ENCODE data around the gene CDH3. TPM values are rescaled to one million over a fixed set of nuclear protein-coding genes. Genes with fewer than 3 reads are reported as not detected.

The CDH3 gene
- total and polyA plus RNA-seq, 2 of the 13 experiments (the other 11 are each of a cell fraction or from before 2014, with no cell fraction given), result 0.11 TPM; not detected in 1

GRCh38 chr16:68737046-68737729, 92.1 kb downstream of the CDH3 start, which contains the start of gene CDH1 (continued):
- TF ChIP-seq ZNF317 (CRISPR knock-in tag; IDR thresholded peaks at IDR 0.05), result no peak
- no peak for TF ChIP-seq CCDC6 (CRISPR knock-in tag; IDR thresholded peaks at IDR 0.05)

- intact Hi-C loops (cut with micrococcal nuclease; ENCODE audit: unreplicated experiment), result loop anchor here (1.0 to 5.0 kb wide), 2 partner anchors 302 to 1766 kb away; no protein-coding TSS in a partner anchor
- BruUV-seq (replicated peaks), result no TSS peak
- DNase-seq (ENCODE audit: low spot score), result no peak
- POLR2A ChIA-PET, result interaction anchor here (1.2 to 7.0 kb wide), 2 partner anchors 40 to 54 kb away, joined by 3 to 134 read pairs; no protein-coding TSS in a partner anchor
- Histone ChIP-seq H4K20me1 (ENCODE audit: insufficient read depth, low read length) (no peaks in the 10 kb centered on the region), H3K9me3 (ENCODE audit: low read length) (no peaks in the 10 kb centered on the region), H3K9ac (ENCODE audit: insufficient read depth, low read depth, low read length) (peak overlapping the region; percentile 62), H3K4me2 (ENCODE audit: low read depth, low read length) (peak overlapping the region; percentile 86), H3K27me3 (ENCODE audit: control insufficient read depth in 1 of 2, insufficient read depth in 2 of 2, low read length in 2 of 2) (peaks cover 1 to 26% of the 10 kb centered on the region in 2 experiments; a peak in 3 of 5 replicates), H3K79me2 (ENCODE audit: insufficient read depth, low read length) (no peaks in the 10 kb centered on the region), H3K4me3 (replicated peaks in 1 of 3; ENCODE audit: insufficient read depth in 1 of 3, low read depth in 2 of 3, low read length in 3 of 3) (peak overlapping the region; percentile 48 to 78 (median 60)), H2AFZ (ENCODE audit: low read length) (no peak overlapping the region), H3K27ac (ENCODE audit: extremely low read length, insufficient read depth, low read length) (peak overlapping the region; percentile 35), H3K36me3 (replicated peaks in 1 of 2; ENCODE audit: control insufficient read depth in 1 of 2, insufficient read depth in 2 of 2, low read length in 2 of 2) (no peaks in the 10 kb centered on the region), H3K4me1 (ENCODE audit: insufficient read depth, low read length) (peaks cover 91% of the 10 kb centered on the region)
- CTCF ChIA-PET (ENCODE audit: low intra/inter-chr PET ratio, low total read pairs), result interaction anchor here (1.2 kb wide), 1 partner anchor 62 kb away, joined by 4 read pairs; no protein-coding TSS in a partner anchor
- no peak for FAIRE-seq
- ATAC-seq, result peak; percentile 35
- under 1% methylated on average over 39 of the region's 58 CpGs for WGBS (ENCODE audit: low lambda C conversion rate)
- in situ Hi-C loops (cut with HindIII; ENCODE audit: extremely low pct_ligation_motif_present, low pct_unique_long_range_greater_than_20kb), result no loop called here
- TF ChIP-seq HNRNPK (IDR thresholded peaks at IDR 0.05; ENCODE audit: low read depth, low read length, poor library complexity, severe bottlenecking) (no peak), EZH2 (conservative IDR thresholded peaks at IDR 0.05; ENCODE audit: low read depth, low read length) (no peak), ZBTB1 (CRISPR knock-in tag; IDR thresholded peaks at IDR 0.05; ENCODE audit: borderline replicate concordance) (no peak), KDM1A (CRISPR knock-in tag; IDR thresholded peaks at IDR 0.05) (no peak), CREBL2 (CRISPR knock-in tag; IDR thresholded peaks at IDR 0.05; ENCODE audit: borderline replicate concordance) (no peak), SCMH1 (CRISPR knock-in tag; IDR thresholded peaks at IDR 0.05; ENCODE audit: borderline replicate concordance) (no peak), ZNF224 (CRISPR knock-in tag; IDR thresholded peaks at IDR 0.05) (no peak), TFE3 (CRISPR knock-in tag; IDR thresholded peaks at IDR 0.05) (no peak), TEAD2 (CRISPR knock-in tag; IDR thresholded peaks at IDR 0.05) (no peak), WIZ (CRISPR knock-in tag; IDR thresholded peaks at IDR 0.05) (no peak), ONECUT2 (CRISPR knock-in tag; IDR thresholded peaks at IDR 0.05) (no peak), TARDBP (CRISPR knock-in tag; IDR thresholded peaks at IDR 0.05) (no peak), ZBTB38 (CRISPR knock-in tag; IDR thresholded peaks at IDR 0.05) (peak; percentile 70), SMAD3 (CRISPR knock-in tag; IDR thresholded peaks at IDR 0.05) (0 out of 2 replicates have a peak, but pooled peaks have one; percentile 22), HOXD1 (CRISPR knock-in tag; IDR thresholded peaks at IDR 0.05) (0 out of 2 replicates have a peak, but pooled peaks have one; percentile 63), KLF15 (CRISPR knock-in tag; IDR thresholded peaks at IDR 0.05; ENCODE audit: borderline replicate concordance) (no peak), GFI1 (CRISPR knock-in tag; IDR thresholded peaks at IDR 0.05; ENCODE audit: borderline replicate concordance) (no peak), HNRNPLL (IDR thresholded peaks at IDR 0.05; ENCODE audit: low read depth, low read length, poor library complexity, severe bottlenecking) (peak; percentile 35), ZNF563 (CRISPR knock-in tag; IDR thresholded peaks at IDR 0.05) (0 out of 2 replicates have a peak, but pooled peaks have one; percentile 44)
Measured at GRCh38 chr16:68737730-68738629, 92.9 kb downstream of the CDH3 start.
